GM12865 (cell line): ENCODE data around the gene RBP5.

ENCODE experiments used
- DNase-seq: peaks from one replicate; pipeline ENCODE4 v3.0.0; 2010; ENCODE audit warnings: low read depth
- H3K4me3 ChIP-seq: 2 replicates; pipeline ENCODE4 v1.5.1; 2011; ENCODE audit warnings: mild to moderate bottlenecking, low read depth, low read length, control low read depth
- TF ChIP-seq, protein P1 (sequence below): IDR thresholded peaks from 2 replicates; pipeline ENCODE4 v1.5.1; 2011; ENCODE audit warnings: low read length, control low read depth, low read depth, inconsistent platforms; ENCODE audit not compliant: insufficient read depth; ENCODE audit errors: missing control alignments

The RBP5 gene

DNA sequence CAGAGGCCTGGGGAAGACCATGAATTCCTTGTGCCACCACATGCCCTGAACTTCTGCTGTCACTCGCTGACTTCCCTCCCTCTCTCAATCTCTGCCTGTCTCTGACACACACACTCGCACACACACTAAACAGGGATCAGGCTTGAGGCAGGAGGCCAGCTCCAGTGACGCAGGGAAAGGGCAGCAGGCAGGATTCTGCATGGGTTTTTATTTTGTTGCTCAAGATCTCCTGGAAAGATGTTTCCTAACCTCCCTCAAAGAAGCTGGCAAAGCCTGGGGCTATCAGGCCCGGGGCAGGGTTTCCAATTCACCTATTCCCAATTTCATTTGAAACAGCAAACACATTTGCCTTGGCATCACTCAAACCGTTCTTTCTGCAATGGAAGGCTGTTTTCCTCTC, 33.1 kb upstream of the RBP5 start:
- DNase-seq: no peak
- TF ChIP-seq, protein P1, sequence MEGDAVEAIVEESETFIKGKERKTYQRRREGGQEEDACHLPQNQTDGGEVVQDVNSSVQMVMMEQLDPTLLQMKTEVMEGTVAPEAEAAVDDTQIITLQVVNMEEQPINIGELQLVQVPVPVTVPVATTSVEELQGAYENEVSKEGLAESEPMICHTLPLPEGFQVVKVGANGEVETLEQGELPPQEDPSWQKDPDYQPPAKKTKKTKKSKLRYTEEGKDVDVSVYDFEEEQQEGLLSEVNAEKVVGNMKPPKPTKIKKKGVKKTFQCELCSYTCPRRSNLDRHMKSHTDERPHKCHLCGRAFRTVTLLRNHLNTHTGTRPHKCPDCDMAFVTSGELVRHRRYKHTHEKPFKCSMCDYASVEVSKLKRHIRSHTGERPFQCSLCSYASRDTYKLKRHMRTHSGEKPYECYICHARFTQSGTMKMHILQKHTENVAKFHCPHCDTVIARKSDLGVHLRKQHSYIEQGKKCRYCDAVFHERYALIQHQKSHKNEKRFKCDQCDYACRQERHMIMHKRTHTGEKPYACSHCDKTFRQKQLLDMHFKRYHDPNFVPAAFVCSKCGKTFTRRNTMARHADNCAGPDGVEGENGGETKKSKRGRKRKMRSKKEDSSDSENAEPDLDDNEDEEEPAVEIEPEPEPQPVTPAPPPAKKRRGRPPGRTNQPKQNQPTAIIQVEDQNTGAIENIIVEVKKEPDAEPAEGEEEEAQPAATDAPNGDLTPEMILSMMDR: no peak
- no peak overlapping the region for H3K4me3 ChIP-seq

DNA sequence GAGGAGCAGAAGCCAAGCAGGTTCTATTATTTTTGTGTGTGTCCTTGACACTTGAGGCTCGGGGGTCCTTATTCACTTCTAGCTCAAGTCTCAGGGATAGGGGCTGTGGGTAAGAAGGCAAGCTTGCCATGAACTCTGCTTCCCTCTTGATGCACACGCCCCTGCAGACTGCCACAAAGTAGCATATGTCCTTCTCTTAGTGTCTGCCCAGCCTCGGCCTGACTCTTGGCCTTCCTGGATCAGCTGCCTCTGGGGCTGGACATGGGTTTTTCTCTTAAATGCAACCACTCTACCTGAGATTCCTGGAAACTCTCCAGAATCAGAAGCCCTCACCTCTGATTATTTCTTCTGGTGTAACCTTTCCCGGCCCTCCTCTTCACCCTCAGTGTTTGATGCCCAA, 32.6 kb upstream of the RBP5 start:
- TF ChIP-seq, protein P1: no peak
- no peak for DNase-seq

DNA sequence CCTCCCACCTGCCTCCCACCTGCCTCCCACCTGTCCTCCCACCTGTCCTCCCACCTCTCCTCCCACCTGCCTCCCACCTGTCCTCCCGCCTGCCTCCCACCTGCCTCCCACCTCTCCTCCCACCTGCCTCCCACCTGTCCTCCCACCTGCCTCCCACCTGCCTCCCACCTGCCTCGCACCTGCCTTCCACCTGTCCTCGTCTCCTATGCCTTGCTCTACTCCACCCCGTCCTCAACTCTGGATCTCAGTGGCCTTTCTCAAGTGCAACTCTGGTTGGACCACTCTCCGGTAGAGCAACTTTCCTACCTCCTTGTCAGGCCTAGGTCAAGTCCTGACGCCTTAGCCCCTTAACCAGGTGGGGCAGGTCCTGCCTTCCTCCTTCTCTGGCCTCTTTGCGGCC, 31.5 kb upstream of the RBP5 start:
- TF ChIP-seq, protein P1: no peak
- no peak for DNase-seq
- no peak overlapping the region for H3K4me3 ChIP-seq

More for the DNA sequence above, 32.6 kb upstream of the RBP5 start:
- no peak overlapping the region for H3K4me3 ChIP-seq

DNA sequence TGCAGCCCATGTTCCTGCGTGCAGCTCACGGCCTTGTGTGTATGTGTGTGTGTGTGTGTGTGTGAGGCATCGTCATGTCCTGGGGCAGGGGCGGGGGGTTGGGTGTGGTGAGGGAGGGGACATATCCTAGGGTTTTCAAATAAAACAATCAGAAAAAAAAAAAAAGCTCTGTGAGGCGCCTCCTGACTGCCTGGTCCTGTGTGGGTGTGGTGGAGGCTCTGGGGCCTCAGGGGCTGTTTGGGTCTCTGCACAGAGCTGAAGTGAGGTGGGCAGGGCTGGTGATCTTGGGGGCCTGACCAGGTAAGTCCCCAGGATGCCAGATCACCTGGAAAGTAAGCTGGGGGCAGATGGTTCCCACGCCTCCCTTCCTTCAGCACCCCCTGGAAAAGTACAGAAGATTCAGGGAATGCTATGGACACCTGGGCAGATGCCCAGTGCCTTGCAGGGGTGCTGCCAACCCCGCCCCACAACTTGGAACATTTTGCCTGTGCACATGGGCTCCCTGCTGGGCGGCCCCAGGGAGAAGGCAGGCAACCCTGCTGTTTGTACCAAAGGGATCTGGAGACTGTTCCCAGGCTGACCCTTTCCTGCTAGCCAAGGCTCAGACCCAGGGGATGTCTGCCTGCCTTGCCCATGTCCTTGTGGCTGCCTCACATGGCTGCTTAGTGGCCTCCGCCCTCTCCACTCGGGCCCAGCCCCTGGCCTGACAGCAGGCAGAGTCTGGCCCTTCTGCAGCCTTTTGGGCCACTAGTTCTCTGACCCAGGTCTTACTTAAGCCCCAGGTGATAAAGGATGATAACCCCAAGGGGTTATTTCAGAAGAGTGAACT, 30.3 kb upstream of the RBP5 start:
- no peak overlapping the region for H3K4me3 ChIP-seq
- TF ChIP-seq, protein P1: no peak

DNA sequence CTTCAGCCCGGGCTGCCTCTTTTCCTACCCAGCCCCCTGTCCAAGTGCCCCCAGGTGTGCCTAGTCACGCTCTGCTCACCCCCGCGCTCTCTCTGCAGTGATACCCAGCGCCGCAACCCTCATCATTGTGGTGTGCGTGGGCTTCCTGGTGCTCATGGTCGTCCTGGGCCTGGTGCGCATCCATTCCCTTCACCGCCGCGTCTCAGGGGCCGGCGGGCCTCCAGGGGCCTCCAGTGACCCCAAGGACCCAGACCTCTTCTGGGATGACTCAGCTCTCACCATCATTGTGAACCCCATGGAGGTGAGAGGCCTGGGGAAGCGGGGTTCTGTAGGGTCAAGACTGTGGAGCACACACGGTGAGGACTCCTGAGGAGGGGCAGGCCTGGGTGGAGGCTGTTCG, 28.7 kb upstream of the RBP5 start:
- TF ChIP-seq, protein P1: no peak
- no peak for DNase-seq

More for the DNA sequence above, 30.3 kb upstream of the RBP5 start:
- no peak for DNase-seq

DNA sequence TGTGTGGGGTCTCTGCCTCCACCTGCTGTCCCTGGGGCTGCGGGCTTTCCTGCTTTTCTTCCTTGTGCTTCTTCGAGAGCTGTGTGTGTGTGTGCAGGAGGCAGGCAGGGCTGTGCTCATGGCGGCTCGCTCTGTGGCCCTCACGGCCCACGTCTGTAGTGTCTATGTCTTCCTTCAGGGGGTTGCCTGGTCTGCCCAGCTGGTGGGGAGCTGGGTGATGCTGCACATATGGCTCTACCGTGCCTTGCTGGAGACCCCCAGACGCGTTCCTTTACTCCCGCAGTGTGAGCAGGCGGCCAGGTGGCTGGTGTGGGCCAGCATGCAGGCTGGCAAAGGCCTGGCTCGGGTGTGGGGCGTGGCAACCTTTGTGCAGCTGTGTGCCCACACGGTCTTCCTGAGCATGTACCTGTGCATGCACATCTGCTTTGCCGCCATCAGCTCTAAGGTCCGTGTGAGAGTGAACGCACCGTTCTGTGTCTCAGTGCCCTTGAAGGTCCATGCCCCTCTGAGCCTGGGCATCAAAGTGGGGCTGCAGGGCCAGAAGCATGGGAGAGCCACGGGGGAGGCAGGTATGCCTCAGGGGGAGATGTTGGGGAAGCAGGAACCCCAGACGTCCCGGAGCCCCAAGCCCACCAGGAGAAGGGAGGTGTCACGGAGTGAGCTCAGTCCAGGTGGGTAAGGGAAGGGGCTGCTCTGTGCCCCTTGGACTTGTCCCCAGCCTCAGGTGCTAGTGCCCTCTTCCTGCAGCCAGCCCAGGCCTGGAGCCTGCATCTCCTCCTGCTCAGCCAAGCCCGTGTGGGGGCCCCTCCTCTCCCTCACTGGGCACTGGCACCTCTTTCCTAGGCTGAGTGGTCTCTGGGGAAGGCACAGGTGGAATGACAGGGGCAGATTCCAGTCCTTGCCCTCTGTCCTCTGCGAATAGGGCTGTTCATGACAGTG, 27.8 kb upstream of the RBP5 start:
- no peak for DNase-seq
- TF ChIP-seq, protein P1: no peak
- H3K4me3 ChIP-seq: no peak overlapping the region

More for the DNA sequence above, 28.7 kb upstream of the RBP5 start:
- no peak overlapping the region for H3K4me3 ChIP-seq
